CD4-positive, alpha-beta T cell treated with Interleukin-15 for 4 hours (primary cell): Measurements from ENCODE around the gene ALDOC.

ENCODE experiments used
- DNase-seq: peaks from one replicate; pipeline ENCODE4 v3.0.0-alpha.2; 2020; ENCODE audit warnings: low spot score

Gene ALDOC

GRCh38 chr17:28552176-28552999, 24.3 kb downstream of the ALDOC start, which contains the start of gene UNC119:
Gene UNC119 (minus strand): TSS chr17:28552624. CDS start chr17:28552557, 67 bp downstream.
- peak; percentile 69 for DNase-seq

- DNase-seq: no peak
Measured at GRCh38 chr17:28551421-28552175, 25.1 kb downstream of the ALDOC start.

GRCh38 chr17:28550858-28551257, 25.8 kb downstream of the ALDOC start:
- DNase-seq: no peak

- DNase-seq: peak; percentile 64
Measured at GRCh38 chr17:28549236-28550132, 27.2 kb downstream of the ALDOC start.

GRCh38 chr17:28548417-28549130, 28.1 kb downstream of the ALDOC start:
- no peak for DNase-seq

- DNase-seq: peak; percentile 65
Measured at GRCh38 chr17:28547623-28548416, 28.9 kb downstream of the ALDOC start.

GRCh38 chr17:28547096-28547622, 29.5 kb downstream of the ALDOC start:
- no peak for DNase-seq

GRCh38 chr17:28545787-28546415, 30.8 kb downstream of the ALDOC start:
- no peak for DNase-seq

GRCh38 chr17:28545141-28545503, 31.6 kb downstream of the ALDOC start:
- no peak for DNase-seq

- no peak for DNase-seq
Measured at GRCh38 chr17:28544402-28545140, 32.1 kb downstream of the ALDOC start.

GRCh38 chr17:28541439-28541838, 35.3 kb downstream of the ALDOC start:
- DNase-seq: no peak

- no peak for DNase-seq
Measured at GRCh38 chr17:28540231-28540630, 36.5 kb downstream of the ALDOC start.

- DNase-seq: no peak
Measured at GRCh38 chr17:28538296-28538895, 38.3 kb downstream of the ALDOC start.

GRCh38 chr17:28537219-28537610, 39.5 kb downstream of the ALDOC start:
- DNase-seq: no peak

GRCh38 chr17:28536532-28537218, 40.0 kb downstream of the ALDOC start:
- DNase-seq: no peak

- DNase-seq: no peak
Measured at GRCh38 chr17:28534740-28535375, 41.8 kb downstream of the ALDOC start.

GRCh38 chr17:28533091-28533807, 43.4 kb downstream of the ALDOC start:
- DNase-seq: no peak
